ENCODE data around the gene MAZ. TPM values are rescaled to one million over a fixed set of nuclear protein-coding genes. Genes with fewer than 3 reads are reported as not detected.

MAZ gene
- total RNA-seq, 2 experiments from 2014 or later: 411 to 434 TPM

GRCh38 chr16:29844575-29845331 lies 38.4 kb downstream of the MAZ start:
- peaks cover 22% of the 10 kb centered on the region for H3K36me3 Mint-ChIP-seq
- CTCF ChIA-PET: interaction anchor here (0.8 to 1.7 kb wide), 3 partner anchors 10 to 187 kb away, joined by 3 read pairs; no protein-coding TSS in a partner anchor

GRCh38 chr16:29845656-29846055 lies 39.3 kb downstream of the MAZ start:
- H3K27ac Mint-ChIP-seq: peak overlapping the region; percentile 22
- peaks cover 19% of the 10 kb centered on the region for H3K36me3 Mint-ChIP-seq

More at GRCh38 chr16:29844575-29845331, 38.4 kb downstream of the MAZ start:
- no peak for ATAC-seq
- no peak overlapping the region for H3K27ac Mint-ChIP-seq
- H3K4me3 Mint-ChIP-seq: no peak overlapping the region
- no peak for DNase-seq
- no peaks in the 10 kb centered on the region for H3K27me3 Mint-ChIP-seq
- no peaks in the 10 kb centered on the region for H3K9me3 Mint-ChIP-seq (ENCODE audit: low read depth)
- no peaks in the 10 kb centered on the region for H3K4me1 Mint-ChIP-seq

GRCh38 chr16:29848420-29849297 lies 42.3 kb downstream of the MAZ start:
- H3K27ac Mint-ChIP-seq: no peak overlapping the region
- H3K36me3 Mint-ChIP-seq: peaks cover 12% of the 10 kb centered on the region
- CTCF ChIA-PET: interaction anchor here (0.6 to 8.1 kb wide), 58 partner anchors 8 to 203 kb away, joined by 3 to 192 read pairs (median 4); partner anchors contain the start of genes ASPHD1, C16orf54, C16orf92 and CDIPT
- DNase-seq: peak; percentile 87
- H3K9me3 Mint-ChIP-seq (ENCODE audit: low read depth): no peaks in the 10 kb centered on the region
- H3K4me1 Mint-ChIP-seq: no peaks in the 10 kb centered on the region
- no peak overlapping the region for H3K4me3 Mint-ChIP-seq
- H3K27me3 Mint-ChIP-seq: no peaks in the 10 kb centered on the region
- ATAC-seq: peak; percentile 93

More at GRCh38 chr16:29845656-29846055, 39.3 kb downstream of the MAZ start:
- CTCF ChIA-PET: interaction anchor here (0.8 to 8.1 kb wide), 4 partner anchors 18 to 145 kb away, joined by 3 to 192 read pairs (median 56); partner anchors contain the start of genes CDIPT, MVP and PAGR1
- Mint-ChIP-seq H3K4me3 (no peak overlapping the region), H3K9me3 (ENCODE audit: low read depth) (no peaks in the 10 kb centered on the region), H3K27me3 (no peaks in the 10 kb centered on the region), H3K4me1 (no peaks in the 10 kb centered on the region)
- ATAC-seq: no peak
- no peak for DNase-seq

GRCh38 chr16:29849505-29849904 lies 43.2 kb downstream of the MAZ start:
- DNase-seq: no peak
- Mint-ChIP-seq H3K36me3 (peaks cover 10% of the 10 kb centered on the region), H3K27ac (no peak overlapping the region), H3K4me1 (no peaks in the 10 kb centered on the region), H3K9me3 (ENCODE audit: low read depth) (no peaks in the 10 kb centered on the region), H3K4me3 (no peak overlapping the region), H3K27me3 (no peaks in the 10 kb centered on the region)
- CTCF ChIA-PET: interaction anchor here (0.7 to 8.1 kb wide), 23 partner anchors 9 to 186 kb away, joined by 3 to 192 read pairs (median 6); partner anchors contain the start of genes ASPHD1, CDIPT, KCTD13 and MVP
- ATAC-seq: no peak

GRCh38 chr16:29850998-29851397 lies 44.7 kb downstream of the MAZ start:
- DNase-seq: no peak
- Mint-ChIP-seq H3K4me3 (no peak overlapping the region), H3K27ac (no peak overlapping the region), H3K36me3 (peaks cover 6% of the 10 kb centered on the region), H3K4me1 (no peaks in the 10 kb centered on the region), H3K9me3 (ENCODE audit: low read depth) (no peaks in the 10 kb centered on the region), H3K27me3 (no peaks in the 10 kb centered on the region)
- CTCF ChIA-PET: interaction anchor here (0.6 to 8.1 kb wide), 4 partner anchors 10 to 183 kb away, joined by 3 to 192 read pairs (median 56); partner anchors contain the start of genes MVP and PAGR1
- ATAC-seq: no peak

- H3K9me3 Mint-ChIP-seq (ENCODE audit: low read depth): no peaks in the 10 kb centered on the region
- CTCF ChIA-PET: interaction anchor here (8.1 kb wide), 1 partner anchor 31 kb away, joined by 192 read pairs; the partner anchor contains the start of genes MVP and PAGR1
- no peak overlapping the region for H3K27ac Mint-ChIP-seq
- peaks cover 2% of the 10 kb centered on the region for H3K36me3 Mint-ChIP-seq
- H3K4me1 Mint-ChIP-seq: no peaks in the 10 kb centered on the region
- H3K4me3 Mint-ChIP-seq: no peak overlapping the region
- ATAC-seq (no peak), DNase-seq (no peak)
- H3K27me3 Mint-ChIP-seq: no peaks in the 10 kb centered on the region
Measured at GRCh38 chr16:29852654-29853053, 46.3 kb downstream of the MAZ start.

GRCh38 chr16:29854520-29855100 lies 48.3 kb downstream of the MAZ start:
- DNase-seq (no peak), ATAC-seq (no peak)
- Mint-ChIP-seq H3K36me3 (peaks cover 8% of the 10 kb centered on the region), H3K4me1 (no peaks in the 10 kb centered on the region), H3K27me3 (no peaks in the 10 kb centered on the region), H3K27ac (no peak overlapping the region), H3K4me3 (no peak overlapping the region), H3K9me3 (ENCODE audit: low read depth) (no peaks in the 10 kb centered on the region)
- CTCF ChIA-PET: interaction anchor here (0.8 to 2.0 kb wide), 5 partner anchors 9 to 177 kb away, joined by 3 to 5 read pairs (median 3); no protein-coding TSS in a partner anchor

GRCh38 chr16:29857133-29857760 lies 50.9 kb downstream of the MAZ start:
- Mint-ChIP-seq H3K27ac (no peak overlapping the region), H3K9me3 (ENCODE audit: low read depth) (no peaks in the 10 kb centered on the region), H3K36me3 (peaks cover 10% of the 10 kb centered on the region), H3K27me3 (no peaks in the 10 kb centered on the region), H3K4me3 (no peak overlapping the region), H3K4me1 (peaks cover 12% of the 10 kb centered on the region)
- ATAC-seq (no peak), DNase-seq (no peak)
- CTCF ChIA-PET: interaction anchor here (0.8 kb wide), 1 partner anchor 9 kb away, joined by 3 read pairs; no protein-coding TSS in a partner anchor

GRCh38 chr16:29858149-29858849 lies 52.0 kb downstream of the MAZ start:
- DNase-seq (no peak), ATAC-seq (no peak)
- Mint-ChIP-seq H3K4me1 (peaks cover 15% of the 10 kb centered on the region), H3K4me3 (no peak overlapping the region), H3K9me3 (ENCODE audit: low read depth) (no peaks in the 10 kb centered on the region), H3K27me3 (no peaks in the 10 kb centered on the region), H3K36me3 (peaks cover 13% of the 10 kb centered on the region), H3K27ac (no peak overlapping the region)
- CTCF ChIA-PET: interaction anchor here (0.7 kb wide), 1 partner anchor 9 kb away, joined by 3 read pairs; no protein-coding TSS in a partner anchor

- Mint-ChIP-seq H3K27me3 (no peaks in the 10 kb centered on the region), H3K9me3 (ENCODE audit: low read depth) (no peaks in the 10 kb centered on the region), H3K4me3 (no peak overlapping the region), H3K4me1 (peaks cover 19% of the 10 kb centered on the region), H3K27ac (no peak overlapping the region), H3K36me3 (peaks cover 13% of the 10 kb centered on the region)
- ATAC-seq: no peak
- DNase-seq: no peak
- CTCF ChIA-PET: interaction anchor here (3.2 kb wide), 1 partner anchor 11 kb away, joined by 14 read pairs; no protein-coding TSS in a partner anchor
Measured at GRCh38 chr16:29858974-29859373, 52.6 kb downstream of the MAZ start.

- Mint-ChIP-seq H3K4me3 (no peak overlapping the region), H3K9me3 (ENCODE audit: low read depth) (no peaks in the 10 kb centered on the region), H3K27me3 (no peaks in the 10 kb centered on the region), H3K4me1 (peaks cover 19% of the 10 kb centered on the region), H3K36me3 (peaks cover 13% of the 10 kb centered on the region), H3K27ac (no peak overlapping the region)
- ATAC-seq (no peak), DNase-seq (no peak)
- CTCF ChIA-PET: interaction anchor here (1.0 to 3.2 kb wide), 3 partner anchors 9 to 169 kb away, joined by 3 to 14 read pairs (median 3); no protein-coding TSS in a partner anchor
Measured at GRCh38 chr16:29860218-29860617, 53.9 kb downstream of the MAZ start.
